GM21526 (cell line): ENCODE results near the gene SHLD3.
"Not testable (repeated sequence)": the region's sequence is repeated elsewhere in the genome, so short reads cannot be mapped to it uniquely, and the experiment has no call there.

Experiments
- ATAC-seq: cut with Tn5 transposase; IDR thresholded peaks from one replicate; pipeline ENCODE4 v1.9.1; 2021; ENCODE audit warnings: moderate library complexity; ENCODE audit not compliant: unreplicated experiment, low FRiP score

Gene SHLD3, protein sequence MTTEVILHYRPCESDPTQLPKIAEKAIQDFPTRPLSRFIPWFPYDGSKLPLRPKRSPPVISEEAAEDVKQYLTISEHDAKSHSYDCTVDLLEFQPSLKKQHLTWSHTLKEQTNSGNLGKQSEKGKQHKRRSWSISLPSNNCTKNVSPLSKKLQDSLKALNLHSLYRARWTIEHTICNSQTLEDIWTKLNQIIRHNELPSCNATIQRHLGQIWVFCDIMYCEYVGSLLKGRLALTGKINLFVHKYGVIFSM

DNA sequence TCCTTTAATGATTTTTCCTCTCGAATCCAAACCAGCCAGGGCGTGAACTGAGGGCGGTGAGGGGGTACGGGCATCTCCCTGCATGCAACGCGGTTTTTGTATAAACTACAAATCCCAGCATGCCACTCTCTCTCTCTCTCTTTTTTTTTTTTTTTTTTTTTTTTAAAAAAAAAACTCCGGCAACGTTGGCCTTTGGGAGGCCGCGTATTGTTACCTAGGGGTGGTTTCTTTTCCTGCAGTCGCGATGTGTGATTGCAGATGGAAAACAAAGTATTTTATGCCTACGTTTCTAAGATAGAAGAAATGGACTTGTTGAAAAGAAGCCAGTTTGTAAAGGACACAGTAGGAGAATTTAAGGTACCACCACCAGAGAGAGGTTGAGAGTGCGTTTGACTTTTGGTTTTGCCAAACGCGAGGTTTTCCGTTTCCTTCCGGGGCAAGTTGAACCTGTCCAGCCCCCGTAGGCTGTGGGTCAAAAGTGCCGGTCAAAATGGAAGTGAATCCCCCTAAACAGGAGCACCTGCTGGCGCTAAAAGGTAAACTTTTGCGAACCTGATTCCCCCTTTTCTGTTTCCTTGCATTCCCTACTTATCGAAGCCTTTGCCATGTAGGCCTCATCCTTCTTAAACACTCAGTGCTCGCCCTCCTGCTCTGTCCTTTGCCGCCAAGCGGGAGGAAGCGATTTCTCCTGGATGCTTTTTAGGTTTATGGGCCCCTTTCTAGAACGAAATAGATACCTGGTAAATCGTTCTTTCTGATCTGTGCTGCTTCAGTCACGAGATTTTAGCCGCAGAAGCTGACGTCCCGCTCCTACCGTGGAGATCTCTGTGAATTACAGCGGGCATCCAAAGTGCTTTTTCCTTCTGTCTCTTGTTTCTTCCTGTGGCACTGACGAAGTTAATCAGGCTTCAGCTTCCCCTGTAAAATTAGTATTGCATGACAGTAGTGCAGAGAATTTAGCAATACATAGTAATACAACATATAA, at the start of gene SHLD3, which contains the start of gene TRAPPC13:
Gene SHLD3 (plus strand): TSS at position 457 of the 985 bp plus-strand sequence. CDS start 4,561 bp downstream, outside the sequence.
Gene TRAPPC13 (plus strand): TSS at position 457 of the 985 bp plus-strand sequence. CDS start 34 bp downstream, at position 491.
- ATAC-seq = peak; percentile 71

DNA sequence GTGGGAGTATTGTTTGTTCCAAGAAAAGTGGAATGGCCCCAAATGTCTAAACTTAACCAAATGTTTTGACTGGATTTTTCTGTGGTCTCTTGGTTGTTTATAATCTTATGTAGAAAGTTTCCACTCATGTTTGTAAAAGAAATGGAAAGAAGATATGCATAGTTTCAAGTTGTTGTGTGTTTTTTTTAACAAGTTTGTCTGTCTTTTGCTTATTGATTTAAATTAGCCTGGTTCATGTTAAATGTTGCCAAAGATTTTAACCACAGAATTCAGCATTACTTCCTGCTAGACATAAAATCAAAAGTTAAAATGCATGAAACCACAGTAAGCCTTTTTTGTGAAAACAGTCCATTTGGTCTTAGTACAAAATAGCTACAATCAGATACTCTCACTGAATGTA, 47.7 kb upstream of the SHLD3 start:
- ATAC-seq = no peak

DNA sequence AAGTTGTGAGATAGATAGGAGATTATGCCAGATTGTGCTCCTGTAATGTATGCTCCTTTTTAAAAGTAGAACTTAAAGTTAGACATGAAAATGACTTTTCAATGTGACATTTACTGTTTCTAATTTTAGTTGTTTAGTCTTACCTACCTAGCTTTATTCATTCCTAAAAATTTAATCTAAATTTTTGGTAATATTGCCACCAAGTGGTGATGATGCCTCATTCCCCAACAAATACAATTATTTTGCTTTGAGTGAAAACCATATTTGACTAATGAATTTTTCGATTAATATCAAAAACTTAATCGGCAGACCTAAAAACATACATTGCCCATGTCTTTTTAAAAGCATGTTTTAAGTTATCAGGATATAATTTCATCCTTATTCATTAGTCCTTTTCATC, 36.1 kb upstream of the SHLD3 start:
- no peak for ATAC-seq

DNA sequence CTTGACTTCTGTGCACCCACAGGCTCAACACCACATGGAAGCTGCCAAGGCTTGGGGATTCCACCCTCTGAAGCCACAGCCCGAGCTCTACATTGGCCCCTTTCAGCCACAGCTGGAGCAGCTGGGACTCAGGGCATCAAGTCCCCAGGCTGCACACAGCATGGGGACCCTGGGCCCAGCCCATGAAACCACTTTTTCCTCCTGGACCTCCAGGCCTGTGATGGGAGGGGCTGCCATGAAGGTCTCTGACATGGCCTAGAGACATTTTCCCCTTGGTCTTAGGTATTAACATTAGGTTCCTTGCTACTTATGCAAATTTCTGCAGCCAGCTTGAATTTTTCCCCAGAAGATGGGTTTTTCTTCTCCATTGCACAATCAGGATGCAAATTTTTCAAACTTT, 23.1 kb upstream of the SHLD3 start:
- ATAC-seq = not testable (repeated sequence)

DNA sequence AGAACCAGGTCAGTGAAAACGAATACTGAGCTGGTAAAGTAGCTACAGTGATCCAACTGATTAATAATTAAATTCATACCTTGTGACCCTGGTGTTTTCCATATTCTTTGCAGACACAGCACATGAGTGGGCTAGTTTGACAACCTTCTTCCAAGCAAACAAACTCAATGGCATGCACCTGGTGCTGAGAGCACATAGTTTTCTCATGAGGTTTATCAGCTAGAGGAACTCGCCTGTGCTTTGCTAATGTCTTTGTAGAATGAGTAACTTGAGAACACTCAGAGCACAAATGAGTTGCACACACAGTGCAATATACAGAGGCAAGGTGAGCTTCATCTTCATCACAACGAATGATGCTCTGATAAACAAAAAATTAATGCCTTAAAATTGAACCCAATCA, 13.3 kb upstream of the SHLD3 start:
- no peak for ATAC-seq

DNA sequence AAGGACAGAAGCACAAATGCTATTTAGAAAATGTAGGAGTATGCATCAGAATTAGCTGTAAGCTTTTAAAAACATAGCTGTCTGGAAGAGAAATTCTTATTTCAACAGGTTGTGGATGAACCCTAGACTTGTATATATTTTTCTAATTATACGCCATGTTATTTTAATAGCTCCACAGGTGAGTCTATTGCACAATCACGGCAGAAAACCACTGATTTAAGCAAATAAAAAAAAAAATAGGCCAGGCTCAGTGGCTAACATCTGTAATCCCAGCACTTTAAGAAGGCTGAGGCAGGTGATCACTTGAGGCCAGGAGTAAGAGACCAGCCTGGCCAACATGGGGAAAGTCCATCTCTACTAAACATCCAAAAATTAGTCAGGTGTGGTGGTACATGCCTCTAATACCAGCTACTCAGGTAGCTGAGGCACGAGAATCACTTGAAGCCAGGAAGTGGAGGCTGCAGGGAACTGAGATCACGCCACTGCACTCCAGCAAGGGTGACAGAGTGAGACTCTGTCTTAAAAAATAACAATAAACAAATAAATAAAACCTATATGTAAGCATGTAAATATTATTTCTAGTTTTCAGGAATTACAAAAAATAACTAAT, 12.4 kb upstream of the SHLD3 start:
- no peak for ATAC-seq

DNA sequence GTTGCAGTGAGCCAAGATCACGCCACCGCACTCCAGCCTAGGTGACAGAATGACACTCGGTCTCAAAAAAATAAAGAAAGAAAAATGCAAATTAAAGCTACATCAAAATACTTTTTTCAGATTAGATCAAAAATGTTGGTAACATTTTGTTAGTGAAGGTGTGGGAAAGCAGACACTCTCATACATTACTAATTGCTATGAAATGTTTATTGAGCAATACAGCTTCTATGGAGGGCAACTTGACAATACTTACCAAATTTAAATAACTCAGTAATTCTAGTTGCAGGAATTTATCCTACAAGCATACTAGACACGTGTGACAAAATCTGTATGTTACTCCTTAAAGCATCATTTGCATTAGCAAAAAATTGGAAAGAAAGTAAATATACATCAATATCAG, 4.8 kb upstream of the SHLD3 start:
- ATAC-seq = no peak

DNA sequence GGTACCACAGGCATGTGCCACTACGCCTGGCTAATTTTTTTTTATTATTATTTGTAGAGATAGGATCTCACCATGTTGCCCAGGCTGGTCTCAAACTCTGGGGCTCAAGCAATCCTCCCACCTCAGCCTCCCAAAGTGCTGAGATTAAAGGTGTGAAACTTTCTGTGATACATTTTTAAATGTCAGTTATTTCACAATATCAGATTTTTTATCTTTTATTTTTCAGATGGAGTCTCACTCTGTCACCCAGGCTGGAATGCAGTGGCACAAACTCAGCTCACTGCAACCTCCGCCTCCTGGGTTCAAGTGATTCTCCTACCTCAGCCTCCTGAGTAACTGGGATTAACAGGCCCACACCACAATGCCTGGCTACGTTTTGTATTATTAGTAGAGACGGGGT, 2.9 kb upstream of the SHLD3 start:
- not testable (repeated sequence) for ATAC-seq

DNA sequence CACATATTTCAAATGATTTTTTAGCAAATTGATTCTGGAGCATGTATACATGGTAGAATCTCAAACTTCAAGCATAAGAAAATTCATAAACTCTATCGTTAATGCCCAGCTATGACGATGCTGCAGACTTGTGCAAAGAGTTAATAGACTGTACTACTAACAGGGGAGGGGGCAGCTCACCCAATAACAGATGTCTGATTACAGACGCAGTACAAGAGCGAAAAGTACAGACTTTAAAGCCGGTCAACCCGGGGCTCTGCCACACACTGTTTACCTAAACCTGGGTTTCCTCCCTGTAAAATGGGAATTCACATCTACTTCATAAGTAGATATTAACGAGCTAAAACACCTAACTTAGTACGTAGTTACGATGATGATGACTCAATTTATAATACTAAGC, 1.3 kb upstream of the SHLD3 start:
- ATAC-seq = no peak

DNA sequence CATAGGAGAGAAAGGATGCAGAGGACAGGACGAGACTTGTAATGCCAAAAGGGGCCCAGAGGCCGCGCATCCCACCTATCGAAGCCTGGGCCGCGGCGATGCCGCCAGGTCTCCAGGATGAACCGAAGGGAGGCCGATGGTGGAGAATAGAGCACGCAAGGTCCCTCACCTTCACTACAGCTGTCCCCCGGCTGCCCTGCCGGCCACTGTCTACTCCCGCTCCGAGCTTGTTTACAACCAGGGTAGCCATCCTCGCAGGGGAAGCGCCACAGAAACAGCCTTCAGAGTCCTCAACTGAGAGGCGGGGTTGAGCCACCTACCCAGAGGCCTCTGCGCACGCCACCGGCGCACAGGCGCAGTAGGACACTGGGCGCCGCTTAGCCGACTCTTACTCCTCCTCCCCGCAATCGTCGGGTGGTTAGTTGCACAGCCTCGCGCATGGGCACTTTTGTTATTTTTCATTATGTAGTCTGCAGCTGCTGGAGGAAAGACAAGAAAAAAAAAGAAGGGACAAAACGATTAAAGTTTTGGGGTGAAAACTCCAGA, 729 bp upstream of the SHLD3 start, which contains the start of gene TRIM23:
Gene TRIM23 (minus strand): TSS at position 309 of the 546 bp plus-strand sequence. CDS start 59 bp downstream, at position 250.
- peak; percentile 94 for ATAC-seq

DNA sequence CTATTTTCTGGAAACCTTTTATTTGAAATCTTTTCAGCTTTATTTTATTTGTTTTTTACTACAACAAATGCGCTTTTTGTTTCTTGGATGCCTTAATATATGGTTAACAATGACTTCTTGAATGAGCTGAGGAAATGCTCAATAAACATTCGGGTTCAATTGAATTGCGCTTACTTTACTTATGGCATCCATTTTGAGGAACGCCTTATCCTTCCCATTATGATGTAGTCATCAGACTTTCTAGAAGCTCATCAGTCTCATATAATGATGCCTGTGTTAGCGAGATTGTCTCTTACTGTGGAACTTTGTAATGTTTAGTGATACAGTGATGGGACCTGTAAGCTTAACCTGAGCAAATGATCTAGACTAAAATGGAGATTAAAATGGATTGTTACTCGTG, 916 bp downstream of the SHLD3 start:
- no peak for ATAC-seq

DNA sequence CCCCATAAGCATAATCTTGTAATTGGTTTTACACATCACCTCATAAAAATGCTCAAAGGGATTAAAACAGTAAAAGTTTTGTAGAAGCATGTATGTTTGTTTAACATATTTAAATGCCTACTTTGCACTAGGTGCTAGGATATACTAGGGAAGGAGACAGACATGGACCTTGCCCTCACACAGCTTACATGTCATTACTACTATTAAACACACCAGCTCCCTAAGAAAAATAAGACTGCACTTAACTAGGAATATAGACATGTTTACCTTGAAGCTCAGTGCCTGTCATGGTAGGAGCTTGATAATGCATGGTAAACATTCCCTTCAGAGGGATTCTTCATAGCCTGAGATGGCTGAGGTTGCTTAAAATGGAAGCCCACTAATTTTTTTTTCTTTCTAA, 6.2 kb downstream of the SHLD3 start:
- ATAC-seq = no peak

DNA sequence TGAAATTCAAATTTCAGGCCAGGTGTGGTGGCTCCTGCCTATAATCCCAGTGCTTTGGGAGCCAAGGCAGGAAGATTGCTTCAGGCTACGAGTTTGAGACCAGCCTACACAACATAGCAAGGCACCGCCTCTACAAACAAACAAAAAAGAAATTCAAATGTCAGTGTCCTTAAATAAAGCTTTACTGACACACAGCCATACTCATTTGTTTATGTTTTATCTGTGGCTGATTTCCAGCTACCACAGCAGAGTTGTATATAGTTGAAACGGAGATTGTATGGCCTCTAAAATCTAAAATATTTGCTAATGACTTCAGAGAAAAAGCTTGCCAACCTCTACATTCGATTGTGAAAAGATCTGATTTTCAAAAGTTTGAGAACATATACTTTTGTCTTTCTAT, 15.4 kb downstream of the SHLD3 start:
- ATAC-seq = no peak

DNA sequence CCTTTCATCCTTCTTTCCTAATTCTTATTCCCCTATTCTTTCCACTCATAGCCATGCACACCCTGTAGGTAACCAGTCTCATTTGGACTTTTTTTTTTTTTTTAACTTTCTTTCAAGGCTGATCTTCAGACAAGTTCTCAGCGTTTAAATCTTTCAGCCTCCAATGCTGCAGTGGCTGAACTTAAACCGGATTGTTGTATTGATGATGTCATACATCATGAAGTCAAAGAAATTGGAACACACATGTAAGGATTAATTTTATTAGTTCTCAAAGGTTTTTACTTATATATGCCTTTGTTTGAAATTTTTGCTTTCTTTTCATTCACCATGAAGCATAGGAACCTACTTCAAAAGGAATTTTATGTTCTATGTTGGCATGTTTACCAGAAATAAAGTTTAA, 22.1 kb downstream of the SHLD3 start:
- ATAC-seq = no peak

DNA sequence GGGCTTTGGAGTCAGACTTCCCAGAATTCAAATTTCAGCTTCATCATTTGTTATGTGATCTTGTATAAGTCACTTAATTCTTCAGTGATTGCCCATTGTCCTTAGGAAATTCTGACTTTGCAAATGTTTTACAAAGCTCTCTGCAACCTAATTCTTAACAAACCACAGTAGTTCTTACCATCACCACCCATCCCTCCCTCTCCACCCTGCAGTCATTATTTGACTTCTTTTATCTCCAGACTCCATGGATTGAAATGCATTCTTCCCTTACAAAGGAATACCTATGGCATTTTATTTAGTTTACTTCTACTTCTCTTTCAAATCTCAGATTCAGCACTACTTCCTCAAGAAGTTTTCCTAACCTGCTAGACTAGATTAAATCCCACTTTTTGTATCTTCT, 23.1 kb downstream of the SHLD3 start:
- ATAC-seq = no peak

DNA sequence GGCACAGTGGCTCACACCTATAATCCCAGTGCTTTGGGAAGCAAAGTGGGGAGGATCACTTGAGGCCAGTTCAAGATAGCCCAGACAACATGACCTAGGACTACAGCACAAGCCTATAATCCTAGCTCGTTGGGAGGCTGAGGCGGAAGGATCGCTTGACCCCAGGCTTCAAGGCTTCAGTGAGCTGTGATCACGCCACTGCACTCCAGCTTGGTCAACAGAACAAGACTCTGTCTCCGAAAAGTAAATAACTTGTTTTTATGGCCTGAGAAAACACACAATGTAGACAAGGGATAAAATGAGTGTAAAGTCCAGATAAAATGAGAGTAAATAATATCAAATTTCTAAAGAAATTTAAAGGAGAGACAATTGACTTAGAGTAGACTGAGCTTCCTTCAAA, 26.3 kb downstream of the SHLD3 start:
- no peak for ATAC-seq

DNA sequence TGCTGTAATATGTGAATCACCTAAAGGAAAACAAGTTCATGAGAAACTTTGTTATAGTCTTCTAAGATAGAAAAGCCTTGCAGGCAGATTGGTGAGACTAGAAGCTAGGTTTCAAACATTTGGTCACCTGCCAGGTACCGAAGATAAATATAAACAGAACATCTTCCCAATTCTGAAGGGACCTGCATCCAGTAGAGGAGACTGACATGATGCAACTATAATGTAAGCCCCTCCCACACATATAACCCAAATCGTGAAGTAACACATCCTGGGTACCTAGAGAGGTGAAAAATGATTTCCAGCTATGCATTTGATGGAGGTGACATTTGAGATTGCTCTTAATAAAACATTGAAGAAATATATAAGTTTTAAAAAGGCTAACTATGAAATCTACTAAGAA, 29.9 kb downstream of the SHLD3 start:
- no peak for ATAC-seq

DNA sequence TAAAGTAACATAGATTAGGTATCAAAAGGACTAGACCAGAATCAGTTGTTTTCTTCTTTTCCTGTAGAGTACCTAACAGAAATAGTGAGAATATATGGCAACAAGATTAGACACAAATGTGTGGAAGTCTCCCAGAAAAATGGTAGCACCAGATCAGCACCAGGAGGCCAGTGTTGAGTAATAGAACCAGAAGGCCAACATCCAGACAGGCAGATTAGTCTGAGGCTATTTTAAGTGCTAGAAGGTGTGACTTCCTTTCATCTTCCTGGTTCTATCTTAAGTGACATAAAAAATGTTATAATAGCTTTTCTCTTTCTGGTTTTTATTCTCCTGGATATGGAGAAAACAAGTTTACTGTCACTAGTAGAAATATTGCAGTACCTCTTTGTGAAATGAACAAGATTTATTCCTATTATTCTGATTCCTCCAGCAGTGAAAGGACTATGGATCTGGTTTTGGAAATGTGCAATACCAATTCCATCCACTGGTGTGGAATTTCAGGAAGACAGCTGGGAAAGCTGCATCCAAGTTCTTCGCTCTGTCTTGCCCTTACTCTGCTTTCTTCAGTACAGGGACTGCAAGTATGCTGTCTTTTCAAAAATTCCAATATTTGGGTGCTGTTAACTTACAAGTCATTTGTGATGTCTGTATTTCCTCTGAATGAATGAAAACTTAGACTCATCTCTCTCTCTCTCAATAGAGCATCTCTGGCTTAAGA, 39.1 kb downstream of the SHLD3 start:
- ATAC-seq = no peak

DNA sequence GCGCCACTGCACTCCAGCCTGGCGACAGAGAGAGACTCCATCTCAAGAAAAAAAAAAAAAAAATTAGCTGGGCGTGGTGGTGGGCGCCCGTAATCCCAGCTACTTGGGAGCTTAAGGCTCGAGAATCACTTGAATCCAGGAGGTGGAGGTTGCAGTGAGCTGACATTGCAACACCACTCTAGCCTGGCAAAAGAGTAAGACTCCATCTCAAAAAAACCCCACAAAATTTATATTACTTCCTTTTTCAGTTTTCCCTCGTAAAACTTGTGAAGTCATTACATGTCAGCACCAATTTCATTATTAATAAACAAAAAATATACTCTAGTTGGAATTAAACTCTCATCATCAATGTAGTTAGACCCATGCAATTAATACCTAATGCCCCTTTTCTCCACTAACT, 43.9 kb downstream of the SHLD3 start:
- ATAC-seq = no peak

DNA sequence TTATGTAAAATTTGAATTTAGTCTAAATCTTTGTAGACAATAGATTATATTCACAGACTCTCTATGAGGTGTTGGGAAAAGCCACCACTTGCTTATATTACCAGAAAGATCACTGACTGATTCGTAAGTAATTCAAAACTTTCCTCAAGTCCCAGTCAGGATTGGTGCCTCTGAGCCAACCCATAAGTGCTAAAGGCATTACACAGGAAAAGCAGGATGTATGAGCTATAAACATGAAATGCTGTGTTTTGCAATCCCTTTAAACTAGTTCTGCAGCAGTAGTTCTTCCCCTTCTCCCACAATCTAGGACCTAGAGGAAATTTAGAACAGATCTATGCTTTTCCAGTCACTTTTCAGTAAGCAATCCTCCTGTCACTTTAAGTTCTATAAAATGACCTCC, 48.0 kb downstream of the SHLD3 start:
- no peak for ATAC-seq
